Fibroblast of lung (primary cell): ENCODE measurements around the gene SLC4A9.

ENCODE experiments used
- CTCF ChIP-seq, 2 donors: IDR thresholded peaks in 1 of 2; conservative IDR thresholded peaks in 1 of 2; 1 replicate in 1 of 2; 2 replicates in 1 of 2; pipeline ENCODE4 v1.5.1; 2011 to 2012; ENCODE audit warnings: low read length in 2 of 2, control low read depth in 1 of 2, inconsistent platforms in 1 of 2, low read depth in 1 of 2, mild to moderate bottlenecking in 1 of 2
- EZH2 ChIP-seq: IDR thresholded peaks from 2 replicates; pipeline ENCODE4 v1.5.1; 2012; ENCODE audit warnings: low read length, control low read depth, mild to moderate bottlenecking; ENCODE audit errors: missing control alignments

- TF ChIP-seq CTCF (conservative IDR thresholded peaks at IDR 0.05 in 1 of 2, IDR thresholded peaks at IDR 0.05 in 1 of 2; ENCODE audit: low read depth in 1 of 2, low read length in 2 of 2) = no peak
- no peak for TF ChIP-seq EZH2
Observed at GRCh38 chr5:140321796-140322195, 38.2 kb upstream of the SLC4A9 start.
